Activated effector memory CD4-positive, alpha-beta T cell treated with anti-CD3 and anti-CD28 coated beads, Interleukin-2, amount 50 U/mL, for 16 hours (primary cell): Measurements from ENCODE around the gene MYBL2.

Experiments used
- DNase-seq: peaks from one replicate; pipeline ENCODE4 v3.0.0-alpha.2; 2020

MYBL2 gene

GRCh38 chr20:43725666-43726065 is 58.8 kb downstream of the MYBL2 start:
- DNase-seq, result no peak

- no peak for DNase-seq
Measured at GRCh38 chr20:43726333-43726732, 59.4 kb downstream of the MYBL2 start.

GRCh38 chr20:43726811-43727338 is 60.0 kb downstream of the MYBL2 start, which contains the start of gene GTSF1L:
Gene GTSF1L (minus strand): TSS chr20:43727002. CDS start chr20:43726694, 308 bp downstream.
- DNase-seq, result no peak

- DNase-seq, result no peak
Measured at GRCh38 chr20:43727980-43728590, 61.2 kb downstream of the MYBL2 start.

GRCh38 chr20:43728686-43729255 is 61.9 kb downstream of the MYBL2 start:
- no peak for DNase-seq

GRCh38 chr20:43731469-43731868 is 64.6 kb downstream of the MYBL2 start:
- no peak for DNase-seq

GRCh38 chr20:43731927-43732326 is 65.0 kb downstream of the MYBL2 start:
- no peak for DNase-seq

GRCh38 chr20:43736588-43737158 is 69.8 kb downstream of the MYBL2 start:
- DNase-seq, result no peak

- DNase-seq, result no peak
Measured at GRCh38 chr20:43737925-43738324, 71.0 kb downstream of the MYBL2 start.

GRCh38 chr20:43739148-43739749 is 72.3 kb downstream of the MYBL2 start:
- DNase-seq, result no peak

GRCh38 chr20:43740642-43741041 is 73.7 kb downstream of the MYBL2 start:
- no peak for DNase-seq

- no peak for DNase-seq
Measured at GRCh38 chr20:43744151-43744611, 77.3 kb downstream of the MYBL2 start.

GRCh38 chr20:43744966-43745730 is 78.2 kb downstream of the MYBL2 start:
- no peak for DNase-seq

- DNase-seq, result no peak
Measured at GRCh38 chr20:43746344-43747137, 79.6 kb downstream of the MYBL2 start.

- no peak for DNase-seq
Measured at GRCh38 chr20:43748274-43748673, 81.4 kb downstream of the MYBL2 start.

GRCh38 chr20:43749734-43750294 is 82.9 kb downstream of the MYBL2 start:
- peak; percentile 95 for DNase-seq

GRCh38 chr20:43750774-43751166 is 83.9 kb downstream of the MYBL2 start:
- no peak for DNase-seq

- DNase-seq, result peak; percentile 81
Measured at GRCh38 chr20:43751167-43752050, 84.5 kb downstream of the MYBL2 start.

GRCh38 chr20:43752051-43752360 is 85.1 kb downstream of the MYBL2 start:
- no peak for DNase-seq

- no peak for DNase-seq
Measured at GRCh38 chr20:43752561-43753301, 85.8 kb downstream of the MYBL2 start.
